Measurements from ENCODE around the gene ZFHX2.

GRCh38 chr14:23525611-23526010, 26.0 kb downstream of the ZFHX2 start:
- no peak for TF ChIP-seq EZH2 (IDR thresholded peaks at IDR 0.05; ENCODE audit: borderline replicate concordance, low read depth, low read length, severe bottlenecking)
- no peak for TF ChIP-seq CTCF (IDR thresholded peaks at IDR 0.05; ENCODE audit: borderline replicate concordance, extremely low read depth, low read length, poor library complexity, severe bottlenecking)
